Gastrocnemius medialis (tissue), 4 donors: ENCODE results near the gene CHRM1. TPM values are rescaled to one million over a fixed set of nuclear protein-coding genes. Genes with fewer than 3 reads are reported as not detected.
"Not testable (repeated sequence)": the region's sequence is repeated elsewhere in the genome, so short reads cannot be mapped to it uniquely, and the experiment has no call there.

ENCODE experiments used
- ATAC-seq, 2 donors: fragments of 150-250 bp; one replicate each; pipeline ENCODE4 v1.9.1; 2016
- DNase-seq, 2 donors: peaks; one replicate each; pipeline ENCODE4 v3.0.0-alpha.2; 2019
- H3K27ac ChIP-seq, 4 donors: fragments of 200-600 bp; sonication (generic); 1 replicate in 1 of 4; 2 replicates in 3 of 4; pipeline ENCODE4 v1.5.1; 2016 to 2018; ENCODE audit warnings: mild to moderate bottlenecking in 2 of 4, moderate library complexity in 1 of 4
- H3K27me3 ChIP-seq, 3 donors: fragments of 200-600 bp; sonication (generic) in 2 of 3; 1 replicate in 1 of 3; 2 replicates in 2 of 3; pipeline versions ENCODE4 v1.5.1 to v1.6.0; 2016 to 2019; ENCODE audit warnings: mild to moderate bottlenecking in 1 of 3, moderate library complexity in 1 of 3
- H3K36me3 ChIP-seq, 2 donors: fragments of 200-600 bp; sonication (generic) in 1 of 2; one replicate each; pipeline ENCODE4 v1.5.1; 2017 to 2018
- H3K4me1 ChIP-seq, 2 donors: fragments of 200-600 bp; sonication (generic) in 1 of 2; one replicate each; pipeline ENCODE4 v1.5.1; 2016 to 2017; ENCODE audit warnings: mild to moderate bottlenecking in 2 of 2
- H3K4me3 ChIP-seq, 4 donors: fragments of 200-600 bp; sonication (generic) in 3 of 4; 1 replicate in 1 of 4; 2 replicates in 3 of 4; pipeline ENCODE4 v1.5.1; 2016 to 2019; ENCODE audit warnings: mild to moderate bottlenecking in 2 of 4
- H3K9me3 ChIP-seq, 3 donors: fragments of 200-600 bp; sonication (generic) in 2 of 3; 1 replicate in 1 of 3; 2 replicates in 2 of 3; pipeline ENCODE4 v1.5.1; 2016 to 2019
- CTCF ChIP-seq, 5 experiments: fragments of 450-650 bp in 3 of 5; fragments of 200-600 bp in 2 of 5; sonication (generic) in 2 of 5; IDR thresholded peaks in 4 of 5; conservative IDR thresholded peaks in 1 of 5; 1 replicate in 4 of 5; 2 replicates in 1 of 5; pipeline ENCODE4 v1.5.1; 2016 to 2019; ENCODE audit warnings: antibody characterized with exemption in 5 of 5, mild to moderate bottlenecking in 3 of 5, moderate library complexity in 3 of 5
- POLR2A ChIP-seq, 2 donors: fragments of 450-650 bp; IDR thresholded peaks; one replicate each; pipeline ENCODE4 v1.6.1; 2017; ENCODE audit warnings: antibody characterized with exemption in 2 of 2, mild to moderate bottlenecking in 2 of 2, moderate library complexity in 2 of 2
- in situ Hi-C, 4 donors: fragments of 200-750 bp; cut with MboI; loops; one replicate each; pipeline versions ENCODE4 v1.15.0 to v1.8.0; 2017; ENCODE audit warnings: low sequenced_read_pairs in 4 of 4
- intact Hi-C: fragments of 100-400 bp; cut with DNase I; formaldehyde crosslinking; loops from one replicate; pipeline ENCODE4 v1.15.1; 2023; ENCODE audit warnings: low total_unique reads
- total RNA-seq, 4 donors: library from RNA; depleted of rRNA; stranded (reverse); fragments of >200 nt; gene quantifications; one replicate each; pipeline versions ENCODE4 v1.1.0 to v1.2.3, GENCODE V29; 2016

Gene CHRM1
- total RNA-seq, 4 donors from 2014 or later: not detected

- DNase-seq (no peak), ATAC-seq (no peak)
- H3K27ac ChIP-seq: no peak overlapping the region
- no peaks in the 10 kb centered on the region for H3K9me3 ChIP-seq
- H3K36me3 ChIP-seq: no peaks in the 10 kb centered on the region
- intact Hi-C loops: no loop called here
- TF ChIP-seq POLR2A (IDR thresholded peaks at IDR 0.05) (no peak), CTCF (IDR thresholded peaks at IDR 0.05 in 4 of 5, conservative IDR thresholded peaks at IDR 0.05 in 1 of 5) (no peak)
- H3K4me3 ChIP-seq: no peak overlapping the region
- H3K27me3 ChIP-seq: no peaks in the 10 kb centered on the region
- H3K4me1 ChIP-seq: peaks cover under 1% of the 10 kb centered on the region in 2 donors
- in situ Hi-C loops: no loop called here
Observed at GRCh38 chr11:62953811-62954210, 32.6 kb upstream of the CHRM1 start.

GRCh38 chr11:62948765-62949320 is 27.7 kb upstream of the CHRM1 start:
- no peak overlapping the region for H3K27ac ChIP-seq
- H3K9me3 ChIP-seq: no peaks in the 10 kb centered on the region
- no peaks in the 10 kb centered on the region for H3K27me3 ChIP-seq
- no peaks in the 10 kb centered on the region for H3K4me1 ChIP-seq
- TF ChIP-seq CTCF (IDR thresholded peaks at IDR 0.05 in 4 of 5, conservative IDR thresholded peaks at IDR 0.05 in 1 of 5) (no peak), POLR2A (IDR thresholded peaks at IDR 0.05) (no peak)
- in situ Hi-C loops (no loop called here), intact Hi-C loops (no loop called here)
- no peak overlapping the region for H3K4me3 ChIP-seq
- no peak for DNase-seq
- no peaks in the 10 kb centered on the region for H3K36me3 ChIP-seq
- no peak for ATAC-seq

- intact Hi-C loops, DNase-seq, H3K4me1 ChIP-seq, H3K9me3 ChIP-seq, H3K27me3 ChIP-seq, H3K36me3 ChIP-seq, H3K27ac ChIP-seq, H3K4me3 ChIP-seq, ATAC-seq, in situ Hi-C loops: not testable (repeated sequence)
Observed at GRCh38 chr11:62945538-62945937, 24.4 kb upstream of the CHRM1 start.

GRCh38 chr11:62937528-62937927 is 16.4 kb upstream of the CHRM1 start:
- H3K36me3 ChIP-seq, intact Hi-C loops, H3K27me3 ChIP-seq, DNase-seq, H3K4me1 ChIP-seq, H3K4me3 ChIP-seq, H3K27ac ChIP-seq, H3K9me3 ChIP-seq, in situ Hi-C loops, ATAC-seq: not testable (repeated sequence)

- Histone ChIP-seq H3K36me3 (no peaks in the 10 kb centered on the region), H3K4me1 (no peaks in the 10 kb centered on the region), H3K27ac (no peak overlapping the region), H3K9me3 (no peaks in the 10 kb centered on the region), H3K27me3 (no peaks in the 10 kb centered on the region), H3K4me3 (no peak overlapping the region)
- no peak for DNase-seq
- TF ChIP-seq CTCF (IDR thresholded peaks at IDR 0.05 in 4 of 5, conservative IDR thresholded peaks at IDR 0.05 in 1 of 5): no peak
- TF ChIP-seq POLR2A (IDR thresholded peaks at IDR 0.05): no peak
- in situ Hi-C loops (no loop called here), intact Hi-C loops (no loop called here)
- no peak for ATAC-seq
Observed at GRCh38 chr11:62934496-62934785, 13.3 kb upstream of the CHRM1 start.

- no peaks in the 10 kb centered on the region for H3K27me3 ChIP-seq
- H3K36me3 ChIP-seq: no peaks in the 10 kb centered on the region
- H3K27ac ChIP-seq: no peak overlapping the region
- no peak for ATAC-seq
- H3K4me3 ChIP-seq: no peak overlapping the region
- H3K9me3 ChIP-seq: no peaks in the 10 kb centered on the region
- no peaks in the 10 kb centered on the region for H3K4me1 ChIP-seq
- in situ Hi-C loops: no loop called here
- no peak for TF ChIP-seq POLR2A (IDR thresholded peaks at IDR 0.05)
- no peak for TF ChIP-seq CTCF (IDR thresholded peaks at IDR 0.05 in 4 of 5, conservative IDR thresholded peaks at IDR 0.05 in 1 of 5)
- intact Hi-C loops: no loop called here
- DNase-seq: no peak
Observed at GRCh38 chr11:62933750-62934495, 12.8 kb upstream of the CHRM1 start.
